HCT116 (cell line): ENCODE results near the gene SAMD4A. TPM values are rescaled to one million over a fixed set of nuclear protein-coding genes. Genes with fewer than 3 reads are reported as not detected.

Experiments
- ATAC-seq: fragments of 200-7000 bp; cut with Tn5 transposase; 2 replicates; pipeline ENCODE4 v1.9.1; 2020; ENCODE audit warnings: mild to moderate bottlenecking, moderate library complexity
- BruUV-seq: library from RNA; stranded (reverse); fragments of 400-500 nt; replicated peaks from 2 replicates; lab custom pipeline; 2021; lab: Mats Ljungman, UMichigan
- CTCF ChIA-PET: fragments of 300-600 bp; sonication (Branson Sonifier 250); formaldehyde crosslinking; loops from one replicate; lab custom pipeline; 2021; ENCODE audit warnings: antibody characterized with exemption; lab: Charles Lee
- POLR2A ChIA-PET: fragments of 300-600, 350-600 bp; sonication (Branson Sonifier 250); formaldehyde crosslinking; loops from one replicate; lab custom pipeline; 2021; ENCODE audit warnings: antibody characterized with exemption; lab: Charles Lee
- RAD21 ChIA-PET, 2 experiments: fragments of 300-600 bp; sonication (Branson Sonifier 250); formaldehyde crosslinking; loops; one replicate each; lab custom pipeline; 2023; ENCODE audit warnings: low total read pairs in 2 of 2; ENCODE audit not compliant: uncharacterized antibody in 2 of 2, unreplicated experiment in 2 of 2, low non-redundant PET in 1 of 2; lab: Charles Lee
- DNase-seq: peaks from one replicate; pipeline ENCODE4 v3.0.0-alpha.2; 2010; ENCODE audit warnings: low read depth, low spot score
- H2AFZ ChIP-seq: fragments of 200-600 bp; shearing (Covaris generic), sonication (generic); 2 replicates; pipeline ENCODE4 v1.6.1; 2017; ENCODE audit warnings: low read depth, mixed run types, mixed read lengths, antibody characterized with exemption, low read length; ENCODE audit not compliant: poor library complexity, severe bottlenecking
- H3K27ac ChIP-seq: 2 replicates; pipeline ENCODE4 v1.5.1; 2012; ENCODE audit warnings: low read depth, low read length
- H3K27me3 ChIP-seq: fragments of 200-600 bp; sonication (generic); 2 replicates; pipeline ENCODE4 v1.6.1; 2016; ENCODE audit warnings: mixed run types, low read length, mixed read lengths; ENCODE audit not compliant: insufficient read depth
- H3K36me3 ChIP-seq, 2 experiments: fragments of 200-500 bp in 1 of 2; fragments of 200-600 bp in 1 of 2; sonication (Bioruptor generic) in 1 of 2; sonication (generic) in 1 of 2; 2 replicates each; pipeline versions ENCODE4 v1.5.1 to v1.6.1; 2014 to 2016; ENCODE audit warnings: low read length in 2 of 2, inconsistent platforms in 1 of 2, mixed read lengths in 1 of 2, mixed run types in 1 of 2; ENCODE audit not compliant: insufficient read depth in 2 of 2, control insufficient read depth in 1 of 2
- H3K4me1 ChIP-seq, 2 experiments: fragments of 200-600 bp in 1 of 2; sonication (generic) in 1 of 2; 2 replicates each; pipeline versions ENCODE4 v1.5.1 to v1.6.1; 2012 to 2017; ENCODE audit warnings: low read length in 2 of 2, inconsistent platforms in 1 of 2, mild to moderate bottlenecking in 1 of 2, mixed read lengths in 1 of 2, mixed run types in 1 of 2, moderate library complexity in 1 of 2; ENCODE audit not compliant: insufficient read depth in 2 of 2, control insufficient read depth in 1 of 2
- H3K4me2 ChIP-seq: fragments of 200-600 bp; sonication (generic); 2 replicates; pipeline ENCODE4 v1.6.1; 2017; ENCODE audit warnings: mixed run types, low read length, mixed read lengths
- H3K4me3 ChIP-seq, 2 experiments: fragments of 200-600 bp in 1 of 2; sonication (generic) in 1 of 2; replicated peaks in 1 of 2; 2 replicates each; pipeline ENCODE4 v1.5.1; 2011 to 2016; ENCODE audit warnings: low read length in 2 of 2, control low read depth in 1 of 2, low read depth in 1 of 2, mild to moderate bottlenecking in 1 of 2, mixed read lengths in 1 of 2, mixed run types in 1 of 2
- H3K79me2 ChIP-seq: fragments of 200-600 bp; sonication (generic); 2 replicates; pipeline ENCODE4 v1.6.1; 2017; ENCODE audit warnings: mild to moderate bottlenecking, mixed run types, low read length, moderate library complexity, mixed read lengths; ENCODE audit not compliant: insufficient read depth
- H3K9ac ChIP-seq: fragments of 200-600 bp; sonication (generic); 2 replicates; pipeline ENCODE4 v1.6.1; 2016; ENCODE audit warnings: low read length, mixed read lengths
- H3K9me2 ChIP-seq: fragments of 200-600 bp; sonication (generic), shearing (Covaris generic); 2 replicates; pipeline ENCODE4 v1.6.1; 2017; ENCODE audit warnings: mixed run types, mild to moderate bottlenecking, moderate library complexity; ENCODE audit not compliant: insufficient read depth
- H3K9me3 ChIP-seq, 2 experiments: fragments of 200-500 bp in 1 of 2; fragments of 200-600 bp in 1 of 2; sonication (Bioruptor generic) in 1 of 2; sonication (generic) in 1 of 2; 2 replicates each; pipeline ENCODE4 v1.6.1; 2014 to 2017; ENCODE audit warnings: low read length in 2 of 2, mixed read lengths in 2 of 2, inconsistent platforms in 1 of 2, low read depth in 1 of 2, mild to moderate bottlenecking in 1 of 2, mixed run types in 1 of 2, moderate library complexity in 1 of 2; ENCODE audit not compliant: control insufficient read depth in 1 of 2, insufficient read depth in 1 of 2
- H4K20me1 ChIP-seq: fragments of 200-600 bp; sonication (generic), shearing (Covaris generic); 2 replicates; pipeline ENCODE4 v1.6.1; 2017; ENCODE audit warnings: mixed run types, mild to moderate bottlenecking, moderate library complexity; ENCODE audit not compliant: insufficient read depth
- EGR1 ChIP-seq: IDR thresholded peaks from 2 replicates; pipeline ENCODE4 v1.6.1; 2012; ENCODE audit warnings: low read depth
- ELF1 ChIP-seq: IDR thresholded peaks from 2 replicates; pipeline ENCODE4 v1.6.1; 2012; ENCODE audit warnings: low read depth, borderline replicate concordance
- EZH2 ChIP-seq: fragments of 200-600 bp; sonication (generic); IDR thresholded peaks from 2 replicates; pipeline ENCODE4 v1.6.1; 2017; ENCODE audit warnings: antibody characterized with exemption, mixed run types
- EZH2phosphoT487 ChIP-seq: fragments of 200-600 bp; IDR thresholded peaks from 2 replicates; pipeline ENCODE4 v1.6.1; 2018; ENCODE audit warnings: antibody characterized with exemption, borderline replicate concordance
- JUND ChIP-seq: IDR thresholded peaks from 2 replicates; pipeline ENCODE4 v1.6.1; 2012
- POLR2A ChIP-seq: IDR thresholded peaks from 2 replicates; pipeline ENCODE4 v1.7.0; 2011; ENCODE audit warnings: borderline replicate concordance; ENCODE audit not compliant: insufficient read depth, insufficient read length; ENCODE audit errors: extremely low read depth
- POLR2AphosphoS5 ChIP-seq: IDR thresholded peaks from 2 replicates; pipeline ENCODE4 v1.6.1; 2011; ENCODE audit warnings: mild to moderate bottlenecking, low read depth, low read length, moderate library complexity
- SRF ChIP-seq: IDR thresholded peaks from 2 replicates; pipeline ENCODE4 v1.6.1; 2012; ENCODE audit warnings: low read depth
- YY1 ChIP-seq: IDR thresholded peaks from 2 replicates; pipeline ENCODE4 v1.6.1; 2011; ENCODE audit warnings: low read length, low read depth, moderate library complexity, mild to moderate bottlenecking; ENCODE audit not compliant: insufficient replicate concordance; ENCODE audit errors: extremely low read depth
- ZNF274 ChIP-seq: fragments of 200-500 bp; sonication (Bioruptor generic); IDR thresholded peaks from 2 replicates; pipeline ENCODE4 v1.6.1; 2014; ENCODE audit warnings: mild to moderate bottlenecking, low read depth, low read length, inconsistent platforms
- intact Hi-C: fragments of 100-400 bp; cut with micrococcal nuclease; formaldehyde crosslinking; loops from 2 replicates; pipeline ENCODE4 v1.10.0; 2022
- total RNA-seq: library from RNA; stranded (reverse); gene quantifications from one replicate; pipeline ENCODE4 v1.2.1, GENCODE V29; 2021; ENCODE audit not compliant: unreplicated experiment
- TF ChIP-seq, protein P1 (sequence below), 3 experiments: fragments of 200-600 bp in 1 of 3; sonication (generic) in 1 of 3; IDR thresholded peaks in 2 of 3; conservative IDR thresholded peaks in 1 of 3; 2 replicates each; pipeline ENCODE4 v1.5.1; 2012 to 2017; ENCODE audit warnings: low read depth in 2 of 3, low read length in 2 of 3, antibody characterized with exemption in 1 of 3, borderline replicate concordance in 1 of 3, control low read depth in 1 of 3, mild to moderate bottlenecking in 1 of 3, mixed read lengths in 1 of 3, mixed run types in 1 of 3, moderate library complexity in 1 of 3; ENCODE audit not compliant: insufficient read depth in 1 of 3

SAMD4A gene
- total RNA-seq, 1 experiment from 2014 or later: 9.0 TPM

DNA sequence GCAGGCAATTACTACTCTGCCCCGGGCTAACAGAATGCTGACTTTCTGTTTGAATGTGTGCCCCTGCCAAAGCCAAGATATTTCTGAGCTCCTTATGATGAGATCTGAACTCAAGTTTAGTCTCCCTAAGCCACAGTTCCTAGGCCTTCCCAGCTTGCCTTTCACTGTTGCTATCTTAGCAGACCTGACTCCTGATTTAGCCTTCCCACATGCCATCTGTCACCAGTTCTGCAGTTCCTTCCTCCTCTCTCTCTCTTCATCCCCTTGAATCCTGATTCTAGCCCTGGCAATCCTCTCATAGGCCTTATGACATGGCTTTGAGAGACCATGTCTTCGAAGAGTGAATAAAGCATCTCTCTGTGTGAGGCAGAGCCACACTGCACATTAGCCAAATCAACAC is 12.5 kb upstream of the SAMD4A start:
- no peak for DNase-seq
- Histone ChIP-seq H3K9me2 (no peaks in the 10 kb centered on the region), H3K9me3 (no peaks in the 10 kb centered on the region), H3K9ac (no peak overlapping the region), H3K27ac (no peak overlapping the region), H3K36me3 (no peaks in the 10 kb centered on the region), H2AFZ (no peak overlapping the region), H3K4me2 (no peak overlapping the region), H4K20me1 (no peaks in the 10 kb centered on the region), H3K79me2 (no peaks in the 10 kb centered on the region)
- intact Hi-C loops: no loop called here
- ChIA-PET RAD21 (interaction anchor here in 1 of 2 experiments (0.6 kb wide), 1 partner anchor 220 kb away, joined by 3 read pairs; no protein-coding TSS in a partner anchor), POLR2A (no interaction called here), CTCF (no interaction called here)
- no peak for ATAC-seq
- TF ChIP-seq YY1 (no peak), EZH2phosphoT487 (no peak), EZH2 (no peak), EGR1 (no peak), POLR2AphosphoS5 (no peak), POLR2A (no peak), SRF (no peak), ZNF274 (no peak), ELF1 (no peak), JUND (no peak)
- TF ChIP-seq, protein P1, sequence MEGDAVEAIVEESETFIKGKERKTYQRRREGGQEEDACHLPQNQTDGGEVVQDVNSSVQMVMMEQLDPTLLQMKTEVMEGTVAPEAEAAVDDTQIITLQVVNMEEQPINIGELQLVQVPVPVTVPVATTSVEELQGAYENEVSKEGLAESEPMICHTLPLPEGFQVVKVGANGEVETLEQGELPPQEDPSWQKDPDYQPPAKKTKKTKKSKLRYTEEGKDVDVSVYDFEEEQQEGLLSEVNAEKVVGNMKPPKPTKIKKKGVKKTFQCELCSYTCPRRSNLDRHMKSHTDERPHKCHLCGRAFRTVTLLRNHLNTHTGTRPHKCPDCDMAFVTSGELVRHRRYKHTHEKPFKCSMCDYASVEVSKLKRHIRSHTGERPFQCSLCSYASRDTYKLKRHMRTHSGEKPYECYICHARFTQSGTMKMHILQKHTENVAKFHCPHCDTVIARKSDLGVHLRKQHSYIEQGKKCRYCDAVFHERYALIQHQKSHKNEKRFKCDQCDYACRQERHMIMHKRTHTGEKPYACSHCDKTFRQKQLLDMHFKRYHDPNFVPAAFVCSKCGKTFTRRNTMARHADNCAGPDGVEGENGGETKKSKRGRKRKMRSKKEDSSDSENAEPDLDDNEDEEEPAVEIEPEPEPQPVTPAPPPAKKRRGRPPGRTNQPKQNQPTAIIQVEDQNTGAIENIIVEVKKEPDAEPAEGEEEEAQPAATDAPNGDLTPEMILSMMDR (IDR thresholded peaks at IDR 0.05 in 2 of 3, conservative IDR thresholded peaks at IDR 0.05 in 1 of 3; ENCODE audit: borderline replicate concordance in 1 of 3, insufficient read depth in 1 of 3, low read depth in 2 of 3, low read length in 2 of 3): no peak
- TF ChIP-seq, all 23 proteins: peak for 0
- H3K4me1 ChIP-seq: no peaks in the 10 kb centered on the region
- no peaks in the 10 kb centered on the region for H3K27me3 ChIP-seq
- H3K4me3 ChIP-seq: no peak overlapping the region
- BruUV-seq: no TSS peak
